Breast epithelium (tissue), 3 donors: Measurements from ENCODE around the gene PERP.

Experiments used
- POLR2A ChIP-seq: fragments of 450-650 bp; IDR thresholded peaks from one replicate; pipeline ENCODE4 v1.6.1; 2016; ENCODE audit warnings: antibody characterized with exemption, mild to moderate bottlenecking, moderate library complexity
- POLR2AphosphoS5 ChIP-seq, 3 donors: sonication (generic); formaldehyde crosslinking; IDR thresholded peaks; one replicate each; pipeline ENCODE4 v1.6.1; 2017; ENCODE audit warnings: antibody characterized with exemption in 3 of 3
- TF ChIP-seq, protein P1 (sequence below), 3 donors: fragments of 450-650 bp; IDR thresholded peaks; one replicate each; pipeline ENCODE4 v1.5.1; 2016 to 2017; ENCODE audit warnings: antibody characterized with exemption in 3 of 3, mild to moderate bottlenecking in 3 of 3, moderate library complexity in 3 of 3

DNA sequence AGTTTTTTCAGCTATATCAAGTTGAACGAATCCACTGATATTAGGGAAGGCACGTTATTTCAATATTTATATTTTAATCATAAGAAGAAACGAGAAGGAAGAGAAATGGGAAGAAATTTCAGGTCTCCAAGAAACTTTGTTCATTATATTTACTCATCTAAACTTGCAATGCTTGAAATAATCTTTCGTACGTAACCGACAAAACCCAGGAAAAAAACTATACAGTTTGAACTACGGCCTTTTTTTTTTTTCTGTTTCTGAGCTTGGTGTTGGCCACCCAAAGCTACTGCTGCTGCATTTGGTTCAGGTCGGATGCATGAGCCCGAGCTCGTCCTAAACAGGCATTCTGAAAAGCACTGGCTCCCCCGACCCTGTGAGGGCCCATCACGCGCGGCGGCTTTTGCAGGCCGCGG is 548 bp downstream of the PERP start:
- TF ChIP-seq POLR2AphosphoS5 (IDR thresholded peaks at IDR 0.05) (no peak), POLR2A (no peak)
- TF ChIP-seq, protein P1, sequence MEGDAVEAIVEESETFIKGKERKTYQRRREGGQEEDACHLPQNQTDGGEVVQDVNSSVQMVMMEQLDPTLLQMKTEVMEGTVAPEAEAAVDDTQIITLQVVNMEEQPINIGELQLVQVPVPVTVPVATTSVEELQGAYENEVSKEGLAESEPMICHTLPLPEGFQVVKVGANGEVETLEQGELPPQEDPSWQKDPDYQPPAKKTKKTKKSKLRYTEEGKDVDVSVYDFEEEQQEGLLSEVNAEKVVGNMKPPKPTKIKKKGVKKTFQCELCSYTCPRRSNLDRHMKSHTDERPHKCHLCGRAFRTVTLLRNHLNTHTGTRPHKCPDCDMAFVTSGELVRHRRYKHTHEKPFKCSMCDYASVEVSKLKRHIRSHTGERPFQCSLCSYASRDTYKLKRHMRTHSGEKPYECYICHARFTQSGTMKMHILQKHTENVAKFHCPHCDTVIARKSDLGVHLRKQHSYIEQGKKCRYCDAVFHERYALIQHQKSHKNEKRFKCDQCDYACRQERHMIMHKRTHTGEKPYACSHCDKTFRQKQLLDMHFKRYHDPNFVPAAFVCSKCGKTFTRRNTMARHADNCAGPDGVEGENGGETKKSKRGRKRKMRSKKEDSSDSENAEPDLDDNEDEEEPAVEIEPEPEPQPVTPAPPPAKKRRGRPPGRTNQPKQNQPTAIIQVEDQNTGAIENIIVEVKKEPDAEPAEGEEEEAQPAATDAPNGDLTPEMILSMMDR (IDR thresholded peaks at IDR 0.05): no peak
